Suprapubic skin (tissue), 4 donors: Measurements from ENCODE around the gene TRIM24.

Source experiments
- CTCF ChIP-seq, 2 donors: fragments of 200-600 bp in 1 of 2; fragments of 450-650 bp in 1 of 2; sonication (generic) in 1 of 2; IDR thresholded peaks; one replicate each; pipeline ENCODE4 v1.5.1; 2016 to 2019; ENCODE audit warnings: antibody characterized with exemption in 2 of 2, mild to moderate bottlenecking in 1 of 2, moderate library complexity in 1 of 2
- POLR2A ChIP-seq, 2 donors: fragments of 450-650 bp; IDR thresholded peaks; one replicate each; pipeline ENCODE4 v1.6.1; 2017; ENCODE audit warnings: antibody characterized with exemption in 2 of 2, mild to moderate bottlenecking in 2 of 2, moderate library complexity in 2 of 2
- POLR2AphosphoS5 ChIP-seq, 3 donors: sonication (generic); formaldehyde crosslinking; IDR thresholded peaks; one replicate each; pipeline ENCODE4 v1.6.1; 2017; ENCODE audit warnings: antibody characterized with exemption in 3 of 3

GRCh38 chr7:138588986-138589385 lies 128.9 kb downstream of the TRIM24 start:
- TF ChIP-seq CTCF (IDR thresholded peaks at IDR 0.05): no peak
- no peak for TF ChIP-seq POLR2AphosphoS5 (IDR thresholded peaks at IDR 0.05)
- no peak for TF ChIP-seq POLR2A (IDR thresholded peaks at IDR 0.05)
